Measurements from ENCODE around the gene DDX24.

DNA sequence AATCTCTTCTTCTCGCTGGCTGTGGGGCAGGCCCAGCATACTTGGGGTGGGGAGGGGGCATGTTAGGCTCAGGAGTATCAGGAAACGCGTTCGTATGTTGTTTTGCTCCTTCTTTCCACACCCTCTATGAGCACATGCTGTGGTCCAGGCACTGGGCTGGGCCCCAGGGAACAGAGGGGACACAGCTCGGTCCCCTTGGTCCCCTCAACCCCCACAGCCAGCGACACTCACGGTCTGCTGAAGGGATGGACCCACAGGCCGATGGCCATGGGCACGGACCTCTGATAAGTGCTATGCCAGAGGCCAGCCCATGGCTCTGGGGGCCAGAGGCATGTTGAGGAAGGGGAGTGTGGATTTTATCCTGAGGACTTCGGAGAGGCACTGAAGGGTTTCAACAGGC is 35.7 kb upstream of the DDX24 start:
- TF ChIP-seq, protein P1, sequence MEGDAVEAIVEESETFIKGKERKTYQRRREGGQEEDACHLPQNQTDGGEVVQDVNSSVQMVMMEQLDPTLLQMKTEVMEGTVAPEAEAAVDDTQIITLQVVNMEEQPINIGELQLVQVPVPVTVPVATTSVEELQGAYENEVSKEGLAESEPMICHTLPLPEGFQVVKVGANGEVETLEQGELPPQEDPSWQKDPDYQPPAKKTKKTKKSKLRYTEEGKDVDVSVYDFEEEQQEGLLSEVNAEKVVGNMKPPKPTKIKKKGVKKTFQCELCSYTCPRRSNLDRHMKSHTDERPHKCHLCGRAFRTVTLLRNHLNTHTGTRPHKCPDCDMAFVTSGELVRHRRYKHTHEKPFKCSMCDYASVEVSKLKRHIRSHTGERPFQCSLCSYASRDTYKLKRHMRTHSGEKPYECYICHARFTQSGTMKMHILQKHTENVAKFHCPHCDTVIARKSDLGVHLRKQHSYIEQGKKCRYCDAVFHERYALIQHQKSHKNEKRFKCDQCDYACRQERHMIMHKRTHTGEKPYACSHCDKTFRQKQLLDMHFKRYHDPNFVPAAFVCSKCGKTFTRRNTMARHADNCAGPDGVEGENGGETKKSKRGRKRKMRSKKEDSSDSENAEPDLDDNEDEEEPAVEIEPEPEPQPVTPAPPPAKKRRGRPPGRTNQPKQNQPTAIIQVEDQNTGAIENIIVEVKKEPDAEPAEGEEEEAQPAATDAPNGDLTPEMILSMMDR (conservative IDR thresholded peaks at IDR 0.05): no peak
- no peak for TF ChIP-seq EZH2 (IDR thresholded peaks at IDR 0.05; ENCODE audit: low read depth)
